Measurements from ENCODE around the gene PAK6.

The PAK6 gene

DNA sequence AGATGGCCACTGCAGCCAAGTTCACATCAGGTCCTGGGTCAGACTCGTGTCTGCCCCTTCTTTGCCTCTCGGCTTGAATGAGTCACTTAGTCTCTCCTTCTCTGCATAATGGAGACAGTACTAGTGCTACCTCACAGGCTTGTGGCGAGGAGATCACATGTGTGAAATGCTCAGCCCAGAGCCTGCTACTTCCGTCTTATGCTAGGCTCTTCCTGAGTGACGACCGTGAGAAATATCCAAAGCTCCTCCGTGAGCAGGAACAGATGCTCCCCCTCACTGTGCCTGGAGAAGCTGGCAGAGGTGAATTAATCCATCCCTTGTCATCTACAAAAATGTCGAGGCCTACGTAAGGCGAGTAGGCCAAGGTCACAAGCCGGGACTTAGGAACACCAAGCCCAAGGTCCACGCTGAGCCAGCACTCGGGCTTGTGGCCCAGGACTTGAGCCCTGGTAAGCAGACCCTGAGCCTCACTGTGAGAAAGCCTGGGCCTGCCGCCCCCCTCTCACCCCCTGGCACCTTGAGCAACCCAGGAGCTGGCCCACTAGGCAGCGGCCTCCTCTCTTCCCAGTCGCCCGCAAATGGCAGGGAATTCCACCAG, 17.9 kb downstream of the PAK6 start:
- ATAC-seq (ENCODE audit: insufficient read depth, low read depth) (no peak), DNase-seq (no peak)
- Histone ChIP-seq H3K79me2 (ENCODE audit: insufficient read depth, low read length) (no peaks in the 10 kb centered on the region), H3K27me3 (ENCODE audit: insufficient read depth, low read length, poor library complexity) (peaks cover 2% of the 10 kb centered on the region), H3K4me3 (ENCODE audit: low read depth in 1 of 2, low read length in 2 of 2) (no peak overlapping the region), H3K4me1 (ENCODE audit: insufficient read depth, low read length) (no peaks in the 10 kb centered on the region), H3K9me3 (ENCODE audit: insufficient read depth, low read length, severe bottlenecking) (no peaks in the 10 kb centered on the region), H4K20me1 (ENCODE audit: insufficient read depth, low read length) (no peaks in the 10 kb centered on the region), H3K27ac (ENCODE audit: low read length) (no peak overlapping the region), H3K4me2 (ENCODE audit: insufficient read depth, low read length) (no peak overlapping the region), H3K9ac (ENCODE audit: low read depth, low read length) (no peak overlapping the region), H3K36me3 (ENCODE audit: insufficient read depth, low read length) (no peaks in the 10 kb centered on the region), H2AFZ (ENCODE audit: low read depth, low read length) (no peak overlapping the region)
- TF ChIP-seq, protein P1, sequence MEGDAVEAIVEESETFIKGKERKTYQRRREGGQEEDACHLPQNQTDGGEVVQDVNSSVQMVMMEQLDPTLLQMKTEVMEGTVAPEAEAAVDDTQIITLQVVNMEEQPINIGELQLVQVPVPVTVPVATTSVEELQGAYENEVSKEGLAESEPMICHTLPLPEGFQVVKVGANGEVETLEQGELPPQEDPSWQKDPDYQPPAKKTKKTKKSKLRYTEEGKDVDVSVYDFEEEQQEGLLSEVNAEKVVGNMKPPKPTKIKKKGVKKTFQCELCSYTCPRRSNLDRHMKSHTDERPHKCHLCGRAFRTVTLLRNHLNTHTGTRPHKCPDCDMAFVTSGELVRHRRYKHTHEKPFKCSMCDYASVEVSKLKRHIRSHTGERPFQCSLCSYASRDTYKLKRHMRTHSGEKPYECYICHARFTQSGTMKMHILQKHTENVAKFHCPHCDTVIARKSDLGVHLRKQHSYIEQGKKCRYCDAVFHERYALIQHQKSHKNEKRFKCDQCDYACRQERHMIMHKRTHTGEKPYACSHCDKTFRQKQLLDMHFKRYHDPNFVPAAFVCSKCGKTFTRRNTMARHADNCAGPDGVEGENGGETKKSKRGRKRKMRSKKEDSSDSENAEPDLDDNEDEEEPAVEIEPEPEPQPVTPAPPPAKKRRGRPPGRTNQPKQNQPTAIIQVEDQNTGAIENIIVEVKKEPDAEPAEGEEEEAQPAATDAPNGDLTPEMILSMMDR (IDR thresholded peaks at IDR 0.05; ENCODE audit: borderline replicate concordance, extremely low read depth, low read length, poor library complexity, severe bottlenecking), result no peak
- no peak for TF ChIP-seq EZH2 (IDR thresholded peaks at IDR 0.05; ENCODE audit: borderline replicate concordance, low read depth, low read length, severe bottlenecking)

DNA sequence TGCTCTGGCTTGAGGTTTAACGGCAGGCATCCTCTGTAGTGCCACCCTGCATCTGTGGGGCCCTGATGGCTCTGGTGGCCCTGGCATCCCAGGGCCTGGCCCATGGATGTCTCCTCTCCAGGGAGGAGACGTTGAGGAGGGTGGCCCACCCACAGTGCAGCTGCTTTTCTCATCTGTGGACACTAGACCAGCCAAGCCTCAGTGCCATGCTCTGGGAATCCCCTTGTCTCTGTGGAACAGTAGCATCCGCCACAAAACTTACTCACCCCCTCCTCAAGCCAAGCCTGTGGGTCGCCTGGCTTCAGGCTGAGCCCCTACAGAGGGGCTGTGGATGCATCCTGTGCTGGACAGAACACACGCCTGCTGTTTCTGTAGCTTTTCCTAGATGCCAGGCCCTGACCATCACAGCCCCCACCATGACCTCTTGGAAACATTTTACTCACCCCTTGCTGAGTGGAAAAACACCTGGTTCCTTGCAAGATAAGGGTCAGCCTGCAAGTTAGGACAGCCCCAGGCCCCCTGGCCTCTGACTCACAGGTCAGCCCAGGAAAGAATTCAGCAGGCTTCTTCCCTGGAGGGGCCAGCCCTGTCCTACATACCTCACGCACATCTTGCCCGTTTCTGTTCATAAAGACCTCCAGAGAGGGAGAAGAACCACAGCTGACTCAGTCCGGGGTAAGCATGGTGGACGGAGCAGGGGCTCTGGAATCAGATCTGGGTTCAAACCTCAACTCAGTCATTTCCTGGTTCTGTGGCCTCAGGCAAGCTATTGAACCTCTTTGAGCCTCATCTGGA, 19.0 kb downstream of the PAK6 start:
- peaks cover 2% of the 10 kb centered on the region for H3K27me3 ChIP-seq (ENCODE audit: insufficient read depth, low read length, poor library complexity)

DNA sequence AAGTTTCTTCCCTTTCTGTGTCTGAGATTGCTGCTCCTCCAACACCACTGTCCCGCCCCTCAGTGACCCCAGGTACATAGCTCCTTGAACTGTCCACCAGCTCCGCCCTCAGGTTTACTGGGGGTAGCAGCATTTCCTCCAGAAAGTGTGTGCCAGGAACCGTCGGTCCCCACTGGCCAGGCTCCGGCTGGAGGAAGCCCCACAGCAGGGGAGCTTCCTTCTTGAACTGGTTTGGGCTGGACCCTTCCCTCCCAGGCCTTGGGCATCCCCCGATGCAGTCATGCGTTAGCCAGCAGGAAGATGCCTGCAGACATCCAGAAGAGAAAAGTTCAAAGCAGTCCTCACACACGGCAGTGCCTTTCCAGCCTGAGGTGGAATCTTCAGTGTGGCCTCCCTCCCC, 19.7 kb downstream of the PAK6 start:
- no peaks in the 10 kb centered on the region for H3K4me1 ChIP-seq (ENCODE audit: insufficient read depth, low read length)
- ATAC-seq (ENCODE audit: insufficient read depth, low read depth) (no peak), DNase-seq (no peak)
- peaks cover 2% of the 10 kb centered on the region for H3K27me3 ChIP-seq (ENCODE audit: insufficient read depth, low read length, poor library complexity)
- no peak for TF ChIP-seq EZH2 (IDR thresholded peaks at IDR 0.05; ENCODE audit: borderline replicate concordance, low read depth, low read length, severe bottlenecking)
- TF ChIP-seq, protein P1 (IDR thresholded peaks at IDR 0.05; ENCODE audit: borderline replicate concordance, extremely low read depth, low read length, poor library complexity, severe bottlenecking), result no peak
- no peak overlapping the region for H3K9ac ChIP-seq (ENCODE audit: low read depth, low read length)
- H3K9me3 ChIP-seq (ENCODE audit: insufficient read depth, low read length, severe bottlenecking), result no peaks in the 10 kb centered on the region
- no peaks in the 10 kb centered on the region for H3K79me2 ChIP-seq (ENCODE audit: insufficient read depth, low read length)
- no peak overlapping the region for H3K4me2 ChIP-seq (ENCODE audit: insufficient read depth, low read length)
- H4K20me1 ChIP-seq (ENCODE audit: insufficient read depth, low read length), result no peaks in the 10 kb centered on the region
- no peak overlapping the region for H3K4me3 ChIP-seq (ENCODE audit: low read depth in 1 of 2, low read length in 2 of 2)
- no peaks in the 10 kb centered on the region for H3K36me3 ChIP-seq (ENCODE audit: insufficient read depth, low read length)
- H3K27ac ChIP-seq (ENCODE audit: low read length), result no peak overlapping the region
- no peak overlapping the region for H2AFZ ChIP-seq (ENCODE audit: low read depth, low read length)

More for the DNA sequence above, 19.0 kb downstream of the PAK6 start:
- Histone ChIP-seq H3K4me2 (ENCODE audit: insufficient read depth, low read length) (no peak overlapping the region), H2AFZ (ENCODE audit: low read depth, low read length) (no peak overlapping the region), H3K79me2 (ENCODE audit: insufficient read depth, low read length) (no peaks in the 10 kb centered on the region), H3K4me1 (ENCODE audit: insufficient read depth, low read length) (no peaks in the 10 kb centered on the region), H3K9ac (ENCODE audit: low read depth, low read length) (no peak overlapping the region), H3K27ac (ENCODE audit: low read length) (no peak overlapping the region), H4K20me1 (ENCODE audit: insufficient read depth, low read length) (no peaks in the 10 kb centered on the region), H3K36me3 (ENCODE audit: insufficient read depth, low read length) (no peaks in the 10 kb centered on the region), H3K9me3 (ENCODE audit: insufficient read depth, low read length, severe bottlenecking) (no peaks in the 10 kb centered on the region), H3K4me3 (ENCODE audit: low read depth in 1 of 2, low read length in 2 of 2) (no peak overlapping the region)
- no peak for ATAC-seq (ENCODE audit: insufficient read depth, low read depth)
- TF ChIP-seq EZH2 (IDR thresholded peaks at IDR 0.05; ENCODE audit: borderline replicate concordance, low read depth, low read length, severe bottlenecking), result no peak
- TF ChIP-seq, protein P1 (IDR thresholded peaks at IDR 0.05; ENCODE audit: borderline replicate concordance, extremely low read depth, low read length, poor library complexity, severe bottlenecking), result no peak
- no peak for DNase-seq

All from DND-41 (cell line).